NB4 (cell line): Measurements from ENCODE around the gene PCDHGA7.

Experiments
- DNase-seq: peaks from one replicate; pipeline ENCODE4 v3.0.0; 2010; ENCODE audit warnings: low read depth
- H3K4me3 ChIP-seq: one replicate; pipeline ENCODE4 v1.5.1; 2011; ENCODE audit warnings: mild to moderate bottlenecking, low read depth, low read length, moderate library complexity
- MYC ChIP-seq: IDR thresholded peaks from 2 replicates; pipeline ENCODE4 v1.6.1; 2011; ENCODE audit warnings: low read depth, low read length
- POLR2A ChIP-seq: IDR thresholded peaks from 2 replicates; pipeline ENCODE4 v1.6.1; 2011; ENCODE audit warnings: mild to moderate bottlenecking; ENCODE audit not compliant: insufficient read length; ENCODE audit errors: extremely low read depth
- TF ChIP-seq, protein P1 (sequence below): IDR thresholded peaks from 2 replicates; pipeline ENCODE4 v1.6.1; 2011; ENCODE audit warnings: low read depth, low read length
- TF ChIP-seq, protein P2 (sequence below): IDR thresholded peaks from one replicate; pipeline ENCODE4 v1.5.1; 2012; ENCODE audit warnings: low read depth, low read length

PCDHGA7 gene

GRCh38 chr5:141419074-141419880, 36.7 kb downstream of the PCDHGA7 start:
- TF ChIP-seq, protein P1, sequence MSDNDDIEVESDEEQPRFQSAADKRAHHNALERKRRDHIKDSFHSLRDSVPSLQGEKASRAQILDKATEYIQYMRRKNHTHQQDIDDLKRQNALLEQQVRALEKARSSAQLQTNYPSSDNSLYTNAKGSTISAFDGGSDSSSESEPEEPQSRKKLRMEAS, result no peak
- no peak for TF ChIP-seq POLR2A
- no peak for TF ChIP-seq MYC
- TF ChIP-seq, protein P2, sequence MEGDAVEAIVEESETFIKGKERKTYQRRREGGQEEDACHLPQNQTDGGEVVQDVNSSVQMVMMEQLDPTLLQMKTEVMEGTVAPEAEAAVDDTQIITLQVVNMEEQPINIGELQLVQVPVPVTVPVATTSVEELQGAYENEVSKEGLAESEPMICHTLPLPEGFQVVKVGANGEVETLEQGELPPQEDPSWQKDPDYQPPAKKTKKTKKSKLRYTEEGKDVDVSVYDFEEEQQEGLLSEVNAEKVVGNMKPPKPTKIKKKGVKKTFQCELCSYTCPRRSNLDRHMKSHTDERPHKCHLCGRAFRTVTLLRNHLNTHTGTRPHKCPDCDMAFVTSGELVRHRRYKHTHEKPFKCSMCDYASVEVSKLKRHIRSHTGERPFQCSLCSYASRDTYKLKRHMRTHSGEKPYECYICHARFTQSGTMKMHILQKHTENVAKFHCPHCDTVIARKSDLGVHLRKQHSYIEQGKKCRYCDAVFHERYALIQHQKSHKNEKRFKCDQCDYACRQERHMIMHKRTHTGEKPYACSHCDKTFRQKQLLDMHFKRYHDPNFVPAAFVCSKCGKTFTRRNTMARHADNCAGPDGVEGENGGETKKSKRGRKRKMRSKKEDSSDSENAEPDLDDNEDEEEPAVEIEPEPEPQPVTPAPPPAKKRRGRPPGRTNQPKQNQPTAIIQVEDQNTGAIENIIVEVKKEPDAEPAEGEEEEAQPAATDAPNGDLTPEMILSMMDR, result no peak
- H3K4me3 ChIP-seq, result no peak overlapping the region

GRCh38 chr5:141420855-141421488, 38.4 kb downstream of the PCDHGA7 start, which contains the start of gene PCDHGA11:
Gene PCDHGA11, plus strand, starts transcription at chr5:141421051. Its CDS starts 177 bp downstream, at chr5:141421228.
- DNase-seq, result peak; percentile 72
- H3K4me3 ChIP-seq, result peak within 1 kb of the TSS; percentile 61
- TF ChIP-seq, protein P2, result peak; percentile 56
- no peak for TF ChIP-seq MYC

More at GRCh38 chr5:141419074-141419880, 36.7 kb downstream of the PCDHGA7 start:
- DNase-seq, result no peak

- no peak for DNase-seq
- TF ChIP-seq, protein P2, result no peak
- TF ChIP-seq MYC, result no peak
- H3K4me3 ChIP-seq, result peak overlapping the region; percentile 61
These were observed 38.9 kb downstream of the PCDHGA7 start for GRCh38 chr5:141421489-141421855.

GRCh38 chr5:141422742-141423291, 40.3 kb downstream of the PCDHGA7 start:
- no peak for TF ChIP-seq POLR2A
- TF ChIP-seq, protein P2, result no peak
- no peak for TF ChIP-seq MYC
- TF ChIP-seq, protein P1, result no peak
- no peak overlapping the region for H3K4me3 ChIP-seq
- DNase-seq, result no peak

DNA sequence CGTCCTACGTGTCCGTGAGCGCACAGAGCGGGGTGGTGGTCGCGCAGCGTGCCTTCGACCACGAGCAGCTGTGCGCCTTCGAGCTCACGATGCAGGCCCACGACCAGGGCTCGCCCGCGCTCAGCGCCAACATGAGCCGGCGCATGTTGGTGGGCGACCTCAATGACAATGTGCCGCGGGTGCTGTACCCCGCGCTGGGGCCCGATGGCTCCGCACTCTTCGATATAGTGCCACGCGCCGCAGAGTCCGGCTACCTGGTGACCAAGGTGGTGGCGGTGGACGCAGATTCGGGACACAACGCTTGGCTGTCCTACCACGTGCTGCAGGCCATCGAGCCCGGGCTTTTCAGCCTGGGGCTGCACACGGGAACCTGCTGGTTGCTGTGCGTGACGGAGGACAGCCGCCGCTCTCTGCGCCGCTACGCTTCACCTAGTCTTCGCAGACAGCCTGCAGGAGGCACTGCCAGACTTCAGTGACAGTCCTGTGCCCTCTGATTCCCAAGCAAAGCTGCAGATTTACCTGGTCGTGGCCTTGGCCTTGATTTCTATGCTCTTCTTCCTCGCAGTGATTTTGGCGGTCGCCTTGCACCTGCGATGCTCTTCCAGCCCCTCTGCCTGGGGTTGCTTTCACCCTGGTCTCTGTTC, 45.4 kb downstream of the PCDHGA7 start:
- no peak for DNase-seq
- H3K4me3 ChIP-seq, result no peak overlapping the region

More for the DNA sequence above, 45.4 kb downstream of the PCDHGA7 start:
- TF ChIP-seq, protein P1, result no peak
- no peak for TF ChIP-seq POLR2A
- TF ChIP-seq, protein P2, result no peak
- no peak for TF ChIP-seq MYC
